Fibroblast of lung (primary cell): ENCODE results near the gene EEIG1.
A peak's percentile ranks its signal among the peaks of the same experiment; 100 is the strongest.

Experiments used
- CTCF ChIP-seq, 2 donors: IDR thresholded peaks in 1 of 2; conservative IDR thresholded peaks in 1 of 2; 1 replicate in 1 of 2; 2 replicates in 1 of 2; pipeline ENCODE4 v1.5.1; 2011 to 2012; ENCODE audit warnings: low read length in 2 of 2, control low read depth in 1 of 2, inconsistent platforms in 1 of 2, low read depth in 1 of 2, mild to moderate bottlenecking in 1 of 2
- EZH2 ChIP-seq: IDR thresholded peaks from 2 replicates; pipeline ENCODE4 v1.5.1; 2012; ENCODE audit warnings: low read length, control low read depth, mild to moderate bottlenecking; ENCODE audit errors: missing control alignments

- peak; percentile 78 to 83 for TF ChIP-seq CTCF (conservative IDR thresholded peaks at IDR 0.05 in 1 of 2, IDR thresholded peaks at IDR 0.05 in 1 of 2; ENCODE audit: low read depth in 1 of 2, low read length in 2 of 2)
- TF ChIP-seq EZH2, result no peak
These were observed 38.4 kb downstream of the EEIG1 start for GRCh38 chr9:127942216-127943010.
